CD4-positive, alpha-beta T cell (primary cell): ENCODE results near the gene IL7R. TPM values are rescaled to one million over a fixed set of nuclear protein-coding genes. Genes with fewer than 3 reads are reported as not detected.

Experiments
- ATAC-seq: fragments of 200-7000 bp; cut with Tn5 transposase; one replicate; pipeline ENCODE4 v1.10.0; 2022; ENCODE audit warnings: mild to moderate bottlenecking; ENCODE audit not compliant: poor library complexity
- CTCF ChIA-PET: fragments of 350-600 bp; sonication (Branson Sonifier 250); formaldehyde crosslinking; loops from one replicate; lab custom pipeline; 2021; ENCODE audit warnings: antibody characterized with exemption, inconsistent platforms; lab: Charles Lee
- POLR2A ChIA-PET: fragments of 350-600 bp; sonication (Branson Sonifier 250); formaldehyde crosslinking; loops from one replicate; lab custom pipeline; 2021; ENCODE audit warnings: antibody characterized with exemption, inconsistent platforms; lab: Charles Lee
- DNase-seq, 14 experiments: peaks; one replicate each; pipeline ENCODE4 v3.0.0-alpha.2; 2013 to 2020; ENCODE audit warnings: mixed read lengths in 2 of 14
- H3K27ac ChIP-seq, 2 donors: one replicate each; pipeline versions ENCODE4 v1.5.1 to v1.7.0; 2013; ENCODE audit warnings: low read length in 2 of 2, low read depth in 1 of 2, mild to moderate bottlenecking in 1 of 2
- H3K27me3 ChIP-seq, 2 experiments: 1 replicate in 1 of 2; 2 replicates in 1 of 2; pipeline versions ENCODE4 v1.6.1 to v1.7.0; 2013; ENCODE audit warnings: low read length in 2 of 2, control low read depth in 1 of 2, mild to moderate bottlenecking in 1 of 2, moderate library complexity in 1 of 2; ENCODE audit not compliant: insufficient read depth in 2 of 2, control insufficient read depth in 1 of 2
- H3K36me3 ChIP-seq: one replicate; pipeline ENCODE4 v1.6.1; 2013; ENCODE audit warnings: low read length, control low read depth; ENCODE audit not compliant: insufficient read depth
- H3K4me1 ChIP-seq: one replicate; pipeline ENCODE4 v1.6.1; 2013; ENCODE audit warnings: low read length, control low read depth; ENCODE audit not compliant: insufficient read depth
- H3K4me3 ChIP-seq: one replicate; pipeline ENCODE4 v1.5.1; 2013; ENCODE audit warnings: mild to moderate bottlenecking, low read length, moderate library complexity
- H3K9me3 ChIP-seq, 2 experiments: 1 replicate in 1 of 2; 2 replicates in 1 of 2; pipeline versions ENCODE4 v1.6.1 to v1.7.0; 2013; ENCODE audit warnings: low read length in 2 of 2, mild to moderate bottlenecking in 2 of 2, control low read depth in 1 of 2, moderate library complexity in 1 of 2; ENCODE audit not compliant: control insufficient read depth in 1 of 2, insufficient read depth in 1 of 2
- H3K27ac Mint-ChIP-seq: one replicate; pipeline ENCODE4 v1.8.0; 2020; ENCODE audit warnings: mixed read lengths
- H3K27me3 Mint-ChIP-seq: one replicate; pipeline ENCODE4 v1.8.0; 2021; ENCODE audit warnings: mixed read lengths
- H3K36me3 Mint-ChIP-seq: one replicate; pipeline ENCODE4 v1.8.0; 2021; ENCODE audit warnings: low read depth, mixed read lengths
- H3K4me1 Mint-ChIP-seq: one replicate; pipeline ENCODE4 v1.8.0; 2021; ENCODE audit warnings: low read depth, mixed read lengths
- H3K4me3 Mint-ChIP-seq: one replicate; pipeline ENCODE4 v1.8.0; 2020; ENCODE audit warnings: mild to moderate bottlenecking, mixed read lengths
- H3K9me3 Mint-ChIP-seq: one replicate; pipeline ENCODE4 v1.8.0; 2020; ENCODE audit warnings: mixed read lengths
- intact Hi-C, 2 experiments: fragments of 100-400 bp; cut with DNase I in 1 of 2; cut with micrococcal nuclease in 1 of 2; formaldehyde crosslinking; loops; one replicate each; pipeline versions ENCODE4 v1.15.1 to v1.9.0; 2023 to 2025; cut with DNase I, micrococcal nuclease
- total RNA-seq, 174 experiments: library from RNA in 2 of 174; stranded (reverse) in 2 of 174; gene quantifications; one replicate each; pipeline ENCODE4 v1.2.3 and lab custom pipeline; 2021 to 2026
- TF ChIP-seq, protein P1 (sequence below): fragments of 200-600 bp; IDR thresholded peaks from one replicate; pipeline ENCODE4 v1.8.0; 2022; ENCODE audit warnings: antibody characterized with exemption, mild to moderate bottlenecking

The IL7R gene
- total RNA-seq, 2 experiments from 2014 or later = 623 to 638 TPM

DNA sequence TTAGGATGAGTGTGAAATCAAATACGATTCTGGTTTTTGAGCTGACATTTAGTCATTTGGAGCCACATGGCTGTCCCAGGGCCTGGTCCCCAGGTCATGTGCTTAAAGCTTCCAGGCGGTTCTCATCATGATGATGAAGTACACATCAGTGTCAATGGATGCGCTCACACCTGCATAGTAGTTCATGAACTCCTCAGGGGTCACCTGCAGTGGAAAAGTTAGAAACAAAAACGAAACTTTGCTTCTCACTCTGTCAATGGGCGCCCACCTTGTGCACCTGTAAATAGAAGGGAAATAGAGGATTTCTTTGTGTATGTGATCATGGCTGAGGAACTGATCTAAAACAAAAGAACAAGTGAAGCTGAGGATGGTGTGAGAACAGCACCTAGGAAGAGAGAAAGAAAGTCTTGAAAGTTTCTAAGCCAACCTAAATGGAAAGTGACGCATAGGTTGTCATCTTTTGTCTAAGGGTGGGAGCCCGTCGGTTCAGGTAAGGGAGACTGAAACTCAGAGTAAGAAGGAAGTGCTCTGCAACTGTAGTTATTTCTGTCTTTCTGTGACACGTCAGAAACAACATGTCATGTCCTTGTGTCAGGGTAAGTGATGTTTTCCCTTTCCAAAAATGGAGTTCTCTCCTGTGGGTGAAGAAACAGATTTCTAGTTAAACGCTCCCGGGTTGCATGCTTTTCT lies 47.9 kb downstream of the IL7R start:
- Mint-ChIP-seq H3K27me3 (no peaks in the 10 kb centered on the region), H3K36me3 (no peaks in the 10 kb centered on the region), H3K27ac (peak overlapping the region; percentile 61), H3K4me1 (peaks cover 59% of the 10 kb centered on the region), H3K9me3 (no peaks in the 10 kb centered on the region), H3K4me3 (peak overlapping the region; percentile 13)
- no peaks in the 10 kb centered on the region for H3K27me3 ChIP-seq
- CTCF ChIA-PET = interaction anchor here (2.1 kb wide), 1 partner anchor 20 kb away, joined by 7 read pairs; no protein-coding TSS in a partner anchor
- H3K4me3 ChIP-seq = no peak overlapping the region
- DNase-seq (peak in 3 of 14 experiments; percentile 25 to 41 (median 34)), ATAC-seq (peak; percentile 53)
- POLR2A ChIA-PET = interaction anchor here (0.7 to 1.2 kb wide), 2 partner anchors 23 to 183 kb away, joined by 3 to 5 read pairs; no protein-coding TSS in a partner anchor
- TF ChIP-seq, protein P1, sequence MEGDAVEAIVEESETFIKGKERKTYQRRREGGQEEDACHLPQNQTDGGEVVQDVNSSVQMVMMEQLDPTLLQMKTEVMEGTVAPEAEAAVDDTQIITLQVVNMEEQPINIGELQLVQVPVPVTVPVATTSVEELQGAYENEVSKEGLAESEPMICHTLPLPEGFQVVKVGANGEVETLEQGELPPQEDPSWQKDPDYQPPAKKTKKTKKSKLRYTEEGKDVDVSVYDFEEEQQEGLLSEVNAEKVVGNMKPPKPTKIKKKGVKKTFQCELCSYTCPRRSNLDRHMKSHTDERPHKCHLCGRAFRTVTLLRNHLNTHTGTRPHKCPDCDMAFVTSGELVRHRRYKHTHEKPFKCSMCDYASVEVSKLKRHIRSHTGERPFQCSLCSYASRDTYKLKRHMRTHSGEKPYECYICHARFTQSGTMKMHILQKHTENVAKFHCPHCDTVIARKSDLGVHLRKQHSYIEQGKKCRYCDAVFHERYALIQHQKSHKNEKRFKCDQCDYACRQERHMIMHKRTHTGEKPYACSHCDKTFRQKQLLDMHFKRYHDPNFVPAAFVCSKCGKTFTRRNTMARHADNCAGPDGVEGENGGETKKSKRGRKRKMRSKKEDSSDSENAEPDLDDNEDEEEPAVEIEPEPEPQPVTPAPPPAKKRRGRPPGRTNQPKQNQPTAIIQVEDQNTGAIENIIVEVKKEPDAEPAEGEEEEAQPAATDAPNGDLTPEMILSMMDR = no peak
- no peaks in the 10 kb centered on the region for H3K9me3 ChIP-seq
- no peak overlapping the region for H3K27ac ChIP-seq
- H3K36me3 ChIP-seq = no peaks in the 10 kb centered on the region
- intact Hi-C loops = no loop called here
- H3K4me1 ChIP-seq = peaks cover 24% of the 10 kb centered on the region

DNA sequence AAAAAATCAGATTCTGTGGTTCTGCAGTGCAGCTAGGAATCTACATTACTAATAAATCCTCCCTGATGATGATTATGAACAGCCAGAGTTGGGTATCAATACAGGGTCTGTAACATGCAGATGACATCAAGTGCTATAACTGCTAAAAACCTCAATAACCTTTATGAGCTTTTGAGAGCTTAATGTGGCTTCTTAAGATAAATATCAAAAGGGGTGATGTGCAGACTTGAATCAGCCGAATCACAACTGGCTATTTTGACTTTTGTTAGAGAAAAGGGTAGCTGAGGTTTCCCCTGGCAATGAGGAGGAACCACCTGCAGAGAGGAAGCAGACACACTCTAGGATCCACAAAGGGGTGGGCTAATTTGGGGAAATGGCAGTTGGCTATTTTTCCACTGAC lies 51.5 kb downstream of the IL7R start:
- H3K27ac Mint-ChIP-seq = no peak overlapping the region
- no peak overlapping the region for H3K4me3 Mint-ChIP-seq
- no peaks in the 10 kb centered on the region for H3K27me3 Mint-ChIP-seq
- no peaks in the 10 kb centered on the region for H3K27me3 ChIP-seq
- H3K36me3 ChIP-seq = no peaks in the 10 kb centered on the region
- H3K9me3 Mint-ChIP-seq = no peaks in the 10 kb centered on the region
- H3K4me1 ChIP-seq = peaks cover 4% of the 10 kb centered on the region
- no peak for DNase-seq
- POLR2A ChIA-PET = interaction anchor here (1.2 to 1.5 kb wide), 2 partner anchors 27 to 131 kb away, joined by 3 to 4 read pairs; no protein-coding TSS in a partner anchor
- H3K4me1 Mint-ChIP-seq = peaks cover 25% of the 10 kb centered on the region
- intact Hi-C loops = no loop called here
- H3K36me3 Mint-ChIP-seq = no peaks in the 10 kb centered on the region
- TF ChIP-seq, protein P1 = no peak
- no peak overlapping the region for H3K27ac ChIP-seq
- no peak overlapping the region for H3K4me3 ChIP-seq
- ATAC-seq = no peak
- H3K9me3 ChIP-seq = peaks cover 0 to 6% of the 10 kb centered on the region in 2 experiments
- CTCF ChIA-PET = no interaction called here

DNA sequence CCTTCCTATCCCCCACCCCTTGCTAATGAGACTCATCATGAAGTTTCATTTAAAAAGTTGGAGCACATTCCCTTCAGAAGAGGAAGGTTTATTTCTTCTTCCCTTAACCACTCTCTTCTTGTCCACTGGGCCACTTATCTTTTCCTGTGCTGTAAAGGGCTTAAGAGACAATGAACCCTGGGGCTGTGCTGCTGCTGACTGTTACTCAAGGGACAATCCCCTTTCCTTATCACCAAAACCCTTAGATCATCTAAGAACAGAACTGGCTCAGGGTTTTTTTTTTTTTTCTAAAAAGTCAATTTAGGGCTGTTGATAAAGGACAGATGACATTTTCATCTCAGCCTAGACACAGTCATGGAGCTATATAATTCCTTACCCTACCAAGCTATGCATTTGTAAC lies 52.1 kb downstream of the IL7R start:
- H3K9me3 ChIP-seq = peaks cover 0 to 6% of the 10 kb centered on the region in 2 experiments
- H3K4me1 ChIP-seq = peaks cover 4% of the 10 kb centered on the region
- TF ChIP-seq, protein P1 = no peak
- H3K27me3 Mint-ChIP-seq = no peaks in the 10 kb centered on the region
- no peak overlapping the region for H3K4me3 Mint-ChIP-seq
- intact Hi-C loops = no loop called here
- DNase-seq (no peak), ATAC-seq (no peak)
- ChIA-PET POLR2A (interaction anchor here (1.2 to 1.5 kb wide), 2 partner anchors 27 to 132 kb away, joined by 3 to 4 read pairs; no protein-coding TSS in a partner anchor), CTCF (no interaction called here)
- H3K27ac Mint-ChIP-seq = no peak overlapping the region
- no peaks in the 10 kb centered on the region for H3K36me3 ChIP-seq
- H3K27ac ChIP-seq = no peak overlapping the region
- H3K36me3 Mint-ChIP-seq = no peaks in the 10 kb centered on the region
- H3K27me3 ChIP-seq = no peaks in the 10 kb centered on the region
- no peaks in the 10 kb centered on the region for H3K9me3 Mint-ChIP-seq
- H3K4me3 ChIP-seq = no peak overlapping the region
- H3K4me1 Mint-ChIP-seq = peaks cover 25% of the 10 kb centered on the region
